Measurements from ENCODE around the gene GOLGA8B.

GOLGA8B gene

GRCh38 chr15:34609102-34610057, 25.9 kb upstream of the GOLGA8B start:
- no peak overlapping the region for H3K4me3 ChIP-seq (ENCODE audit: low read depth, low read length)
- TF ChIP-seq CTCF (IDR thresholded peaks at IDR 0.05; ENCODE audit: low read depth, low read length, missing control alignments): no peak
- in situ Hi-C loops (cut with HindIII; ENCODE audit: low sequenced_read_pairs): loop anchor here (25.0 kb wide), 1 partner anchor 278 kb away; no protein-coding TSS in a partner anchor
- DNase-seq (ENCODE audit: low read depth): no peak

- no peak for DNase-seq (ENCODE audit: low read depth)
- no peak for TF ChIP-seq CTCF (IDR thresholded peaks at IDR 0.05; ENCODE audit: low read depth, low read length, missing control alignments)
- in situ Hi-C loops (cut with HindIII; ENCODE audit: low sequenced_read_pairs): loop anchor here (25.0 kb wide), 1 partner anchor 279 kb away; no protein-coding TSS in a partner anchor
- H3K4me3 ChIP-seq (ENCODE audit: low read depth, low read length): no peak overlapping the region
Observed at GRCh38 chr15:34608517-34608916, 25.1 kb upstream of the GOLGA8B start.

GRCh38 chr15:34607832-34608231, 24.4 kb upstream of the GOLGA8B start:
- H3K4me3 ChIP-seq (ENCODE audit: low read depth, low read length): no peak overlapping the region
- no peak for TF ChIP-seq CTCF (IDR thresholded peaks at IDR 0.05; ENCODE audit: low read depth, low read length, missing control alignments)
- no peak for DNase-seq (ENCODE audit: low read depth)
- in situ Hi-C loops (cut with HindIII; ENCODE audit: low sequenced_read_pairs): loop anchor here (25.0 kb wide), 1 partner anchor 279 kb away; no protein-coding TSS in a partner anchor

- in situ Hi-C loops (cut with HindIII; ENCODE audit: low sequenced_read_pairs): loop anchor here (25.0 kb wide), 1 partner anchor 281 kb away; no protein-coding TSS in a partner anchor
- DNase-seq (ENCODE audit: low read depth): no peak
- no peak for TF ChIP-seq CTCF (IDR thresholded peaks at IDR 0.05; ENCODE audit: low read depth, low read length, missing control alignments)
- H3K4me3 ChIP-seq (ENCODE audit: low read depth, low read length): no peak overlapping the region
Observed at GRCh38 chr15:34606545-34606944, 23.1 kb upstream of the GOLGA8B start.

- DNase-seq (ENCODE audit: low read depth): no peak
- in situ Hi-C loops (cut with HindIII; ENCODE audit: low sequenced_read_pairs): loop anchor here (25.0 kb wide), 1 partner anchor 281 kb away; no protein-coding TSS in a partner anchor
- TF ChIP-seq CTCF (IDR thresholded peaks at IDR 0.05; ENCODE audit: low read depth, low read length, missing control alignments): no peak
- H3K4me3 ChIP-seq (ENCODE audit: low read depth, low read length): no peak overlapping the region
Observed at GRCh38 chr15:34606131-34606530, 22.7 kb upstream of the GOLGA8B start.

GRCh38 chr15:34603095-34603494, 19.6 kb upstream of the GOLGA8B start:
- in situ Hi-C loops (cut with HindIII; ENCODE audit: low sequenced_read_pairs): loop anchor here (25.0 kb wide), 1 partner anchor 284 kb away; no protein-coding TSS in a partner anchor
- no peak overlapping the region for H3K4me3 ChIP-seq (ENCODE audit: low read depth, low read length)
- no peak for DNase-seq (ENCODE audit: low read depth)
- TF ChIP-seq CTCF (IDR thresholded peaks at IDR 0.05; ENCODE audit: low read depth, low read length, missing control alignments): no peak
